Measurements from ENCODE around the gene CYP4A11.
"Not testable (repeated sequence)": the region's sequence is repeated elsewhere in the genome, so short reads cannot be mapped to it uniquely, and the experiment has no call there.

CYP4A11 gene

DNA sequence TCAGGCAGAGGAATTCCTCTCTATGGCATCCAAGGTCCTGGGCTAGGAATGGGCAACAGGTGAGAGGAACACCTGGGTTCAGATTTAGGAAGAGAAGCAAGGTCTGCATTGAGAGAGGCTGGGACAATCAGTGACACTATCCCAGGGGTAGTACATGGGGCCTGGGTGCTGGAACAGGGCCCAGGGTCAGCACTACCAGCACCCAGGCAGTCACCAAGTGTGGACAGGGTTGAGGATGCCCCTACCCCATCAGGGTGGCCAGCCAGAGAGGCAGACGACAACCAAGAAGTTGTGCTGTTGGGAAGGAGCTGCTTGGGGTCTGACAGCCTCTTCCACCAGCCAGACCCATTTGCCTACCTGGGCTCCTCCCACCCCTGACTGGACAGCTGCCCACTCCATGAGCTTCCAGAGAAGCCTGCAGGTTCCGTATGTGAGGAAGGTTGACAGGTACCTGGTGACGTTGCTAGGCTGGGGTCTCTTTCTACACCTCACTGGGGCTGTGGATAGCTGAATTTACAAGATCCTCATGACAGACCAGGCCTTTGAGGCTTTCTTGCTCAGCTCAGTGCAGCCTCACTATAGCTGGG is 13.9 kb downstream of the CYP4A11 start:
- Histone ChIP-seq H3K9ac (ENCODE audit: low read length in 5 of 5) (no peak overlapping the region), H3K9me3 (ENCODE audit: control insufficient read depth in 5 of 5, low read length in 5 of 5) (peaks cover 0 to 3% (median 0%) of the 10 kb centered on the region in 5 donors), H3K27me3 (ENCODE audit: control insufficient read depth in 5 of 5, insufficient read depth in 4 of 5, low read length in 5 of 5) (no peaks in the 10 kb centered on the region), H3K36me3 (ENCODE audit: control insufficient read depth in 5 of 5, insufficient read depth in 5 of 5, low read length in 5 of 5) (no peaks in the 10 kb centered on the region), H3K4me1 (ENCODE audit: control insufficient read depth in 5 of 5, insufficient read depth in 5 of 5, low read length in 5 of 5) (no peaks in the 10 kb centered on the region), H3K4me3 (ENCODE audit: low read depth in 1 of 5, low read length in 5 of 5) (no peak overlapping the region), H3K27ac (ENCODE audit: low read depth, low read length) (no peak overlapping the region)

DNA sequence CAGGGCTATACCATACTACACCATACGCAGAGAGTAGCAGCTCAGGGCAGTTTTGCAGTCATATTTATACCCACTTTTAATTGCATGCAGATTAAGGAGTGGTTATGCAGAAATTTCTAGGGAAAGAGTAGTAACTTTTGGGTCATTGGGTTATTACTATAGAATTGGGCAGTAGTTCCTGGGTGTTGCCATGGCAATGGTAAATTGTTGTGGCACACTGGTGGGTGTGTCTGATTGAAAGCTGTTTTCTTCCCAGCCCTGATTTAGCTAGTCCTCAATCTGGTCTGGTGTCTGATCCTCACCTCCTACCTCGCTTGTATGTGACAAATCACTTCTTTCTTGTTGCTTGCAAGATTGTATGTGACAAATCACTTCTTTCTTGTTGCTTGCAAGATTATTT is 30.5 kb downstream of the CYP4A11 start:
- H3K4me3 ChIP-seq (ENCODE audit: low read depth in 1 of 5, low read length in 5 of 5), result no peak overlapping the region
- peaks cover 0 to 15% (median 9%) of the 10 kb centered on the region in 5 donors for H3K9me3 ChIP-seq (ENCODE audit: control insufficient read depth in 5 of 5, low read length in 5 of 5)
- peaks cover 0 to 8% (median 0%) of the 10 kb centered on the region in 5 donors for H3K36me3 ChIP-seq (ENCODE audit: control insufficient read depth in 5 of 5, insufficient read depth in 5 of 5, low read length in 5 of 5)
- H3K27ac ChIP-seq (ENCODE audit: low read depth, low read length), result no peak overlapping the region
- H3K27me3 ChIP-seq (ENCODE audit: control insufficient read depth in 5 of 5, insufficient read depth in 4 of 5, low read length in 5 of 5), result no peaks in the 10 kb centered on the region
- H3K4me1 ChIP-seq (ENCODE audit: control insufficient read depth in 5 of 5, insufficient read depth in 5 of 5, low read length in 5 of 5), result no peaks in the 10 kb centered on the region
- no peak overlapping the region for H3K9ac ChIP-seq (ENCODE audit: low read length in 5 of 5)

DNA sequence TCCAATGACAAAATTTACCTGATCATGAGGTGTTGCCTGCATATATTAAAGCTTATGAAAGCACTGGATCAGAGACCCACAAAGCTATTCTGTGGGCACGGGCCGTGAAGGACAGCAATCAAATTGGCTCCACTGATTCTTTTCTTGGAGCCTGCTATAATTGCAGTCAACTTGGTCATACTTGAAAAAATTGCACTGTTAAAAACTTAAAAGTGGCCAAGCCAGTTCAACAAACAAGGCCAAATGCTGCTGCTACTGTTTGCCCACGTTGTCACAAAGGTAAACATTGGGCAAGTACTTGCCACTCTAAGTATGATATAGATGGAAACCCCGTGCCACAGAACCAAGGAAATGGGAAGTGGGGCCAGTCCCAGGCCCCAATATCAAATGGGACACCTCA is 37.8 kb downstream of the CYP4A11 start:
- Histone ChIP-seq H3K4me1 (ENCODE audit: control insufficient read depth in 5 of 5, insufficient read depth in 5 of 5, low read length in 5 of 5) (no peaks in the 10 kb centered on the region), H3K4me3 (ENCODE audit: low read depth in 1 of 5, low read length in 5 of 5) (no peak overlapping the region), H3K9ac (ENCODE audit: low read length in 5 of 5) (no peak overlapping the region), H3K27ac (ENCODE audit: low read depth, low read length) (no peak overlapping the region), H3K36me3 (ENCODE audit: control insufficient read depth in 5 of 5, insufficient read depth in 5 of 5, low read length in 5 of 5) (no peaks in the 10 kb centered on the region), H3K27me3 (ENCODE audit: control insufficient read depth in 5 of 5, insufficient read depth in 4 of 5, low read length in 5 of 5) (no peaks in the 10 kb centered on the region), H3K9me3 (ENCODE audit: control insufficient read depth in 5 of 5, low read length in 5 of 5) (peaks cover 0 to 2% (median 0%) of the 10 kb centered on the region in 5 donors)

DNA sequence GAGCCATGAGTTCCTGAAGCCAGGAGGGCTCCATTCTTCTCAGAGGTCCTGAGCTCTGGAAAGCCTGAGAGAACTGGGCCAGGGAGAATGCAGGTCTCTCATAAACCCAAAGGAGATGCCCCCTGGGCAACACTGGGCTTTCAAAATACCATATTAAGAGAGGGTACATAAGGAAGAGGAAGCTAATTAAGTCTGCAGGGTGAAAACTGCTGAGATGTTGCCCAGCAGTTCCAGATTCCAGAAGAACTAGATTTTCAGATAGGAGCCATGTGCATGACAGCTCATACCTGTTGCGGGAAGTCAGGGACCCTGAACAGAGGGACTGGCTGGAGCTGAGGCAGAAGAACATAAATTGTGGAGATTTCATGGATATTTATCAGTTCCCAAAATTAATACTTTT is 40.9 kb downstream of the CYP4A11 start:
- no peaks in the 10 kb centered on the region for H3K36me3 ChIP-seq (ENCODE audit: control insufficient read depth in 5 of 5, insufficient read depth in 5 of 5, low read length in 5 of 5)
- no peak overlapping the region for H3K9ac ChIP-seq (ENCODE audit: low read length in 5 of 5)
- H3K27me3 ChIP-seq (ENCODE audit: control insufficient read depth in 5 of 5, insufficient read depth in 4 of 5, low read length in 5 of 5), result no peaks in the 10 kb centered on the region
- H3K4me3 ChIP-seq (ENCODE audit: low read depth in 1 of 5, low read length in 5 of 5), result no peak overlapping the region
- H3K9me3 ChIP-seq (ENCODE audit: control insufficient read depth in 5 of 5, low read length in 5 of 5), result peaks cover 0 to 2% (median 0%) of the 10 kb centered on the region in 5 donors
- H3K27ac ChIP-seq (ENCODE audit: low read depth, low read length), result no peak overlapping the region
- H3K4me1 ChIP-seq (ENCODE audit: control insufficient read depth in 5 of 5, insufficient read depth in 5 of 5, low read length in 5 of 5), result no peaks in the 10 kb centered on the region

DNA sequence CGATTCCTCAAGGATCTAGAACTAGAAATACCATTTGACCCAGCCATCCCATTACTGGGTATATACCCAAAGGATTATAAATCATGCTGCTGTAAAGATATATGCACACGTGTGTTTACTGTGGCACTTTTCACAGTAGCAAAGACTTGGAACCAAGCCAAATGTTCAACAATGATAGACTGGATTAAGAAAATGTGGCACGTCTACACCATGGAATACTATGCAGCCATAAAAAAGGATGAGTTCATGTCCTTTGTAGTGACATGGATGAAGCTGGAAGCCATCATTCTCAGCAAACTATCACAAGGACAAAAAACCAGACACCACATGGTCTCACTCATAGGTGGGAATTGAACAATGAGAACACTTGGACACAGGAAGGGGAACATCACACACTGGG is 59.6 kb downstream of the CYP4A11 start:
- H3K36me3 ChIP-seq (ENCODE audit: control insufficient read depth in 5 of 5, insufficient read depth in 5 of 5, low read length in 5 of 5); H3K4me1 ChIP-seq (ENCODE audit: control insufficient read depth in 5 of 5, insufficient read depth in 5 of 5, low read length in 5 of 5); H3K4me3 ChIP-seq (ENCODE audit: low read depth in 1 of 5, low read length in 5 of 5); H3K9me3 ChIP-seq (ENCODE audit: control insufficient read depth in 5 of 5, low read length in 5 of 5); H3K9ac ChIP-seq (ENCODE audit: low read length in 5 of 5); H3K27ac ChIP-seq (ENCODE audit: low read depth, low read length); H3K27me3 ChIP-seq (ENCODE audit: control insufficient read depth in 5 of 5, insufficient read depth in 4 of 5, low read length in 5 of 5): not testable (repeated sequence)

Data from subcutaneous abdominal adipose tissue (tissue), 5 donors.